ENCODE data around the gene IQCB1. TPM values are rescaled to one million over a fixed set of nuclear protein-coding genes. Genes with fewer than 3 reads are reported as not detected.

IQCB1 gene, protein sequence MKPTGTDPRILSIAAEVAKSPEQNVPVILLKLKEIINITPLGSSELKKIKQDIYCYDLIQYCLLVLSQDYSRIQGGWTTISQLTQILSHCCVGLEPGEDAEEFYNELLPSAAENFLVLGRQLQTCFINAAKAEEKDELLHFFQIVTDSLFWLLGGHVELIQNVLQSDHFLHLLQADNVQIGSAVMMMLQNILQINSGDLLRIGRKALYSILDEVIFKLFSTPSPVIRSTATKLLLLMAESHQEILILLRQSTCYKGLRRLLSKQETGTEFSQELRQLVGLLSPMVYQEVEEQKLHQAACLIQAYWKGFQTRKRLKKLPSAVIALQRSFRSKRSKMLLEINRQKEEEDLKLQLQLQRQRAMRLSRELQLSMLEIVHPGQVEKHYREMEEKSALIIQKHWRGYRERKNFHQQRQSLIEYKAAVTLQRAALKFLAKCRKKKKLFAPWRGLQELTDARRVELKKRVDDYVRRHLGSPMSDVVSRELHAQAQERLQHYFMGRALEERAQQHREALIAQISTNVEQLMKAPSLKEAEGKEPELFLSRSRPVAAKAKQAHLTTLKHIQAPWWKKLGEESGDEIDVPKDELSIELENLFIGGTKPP
- 10 to 100 TPM in 3 of 4 donors, 1 to 10 TPM in 1; 8.2 to 33.8 (median 23.3) TPM for total RNA-seq

DNA sequence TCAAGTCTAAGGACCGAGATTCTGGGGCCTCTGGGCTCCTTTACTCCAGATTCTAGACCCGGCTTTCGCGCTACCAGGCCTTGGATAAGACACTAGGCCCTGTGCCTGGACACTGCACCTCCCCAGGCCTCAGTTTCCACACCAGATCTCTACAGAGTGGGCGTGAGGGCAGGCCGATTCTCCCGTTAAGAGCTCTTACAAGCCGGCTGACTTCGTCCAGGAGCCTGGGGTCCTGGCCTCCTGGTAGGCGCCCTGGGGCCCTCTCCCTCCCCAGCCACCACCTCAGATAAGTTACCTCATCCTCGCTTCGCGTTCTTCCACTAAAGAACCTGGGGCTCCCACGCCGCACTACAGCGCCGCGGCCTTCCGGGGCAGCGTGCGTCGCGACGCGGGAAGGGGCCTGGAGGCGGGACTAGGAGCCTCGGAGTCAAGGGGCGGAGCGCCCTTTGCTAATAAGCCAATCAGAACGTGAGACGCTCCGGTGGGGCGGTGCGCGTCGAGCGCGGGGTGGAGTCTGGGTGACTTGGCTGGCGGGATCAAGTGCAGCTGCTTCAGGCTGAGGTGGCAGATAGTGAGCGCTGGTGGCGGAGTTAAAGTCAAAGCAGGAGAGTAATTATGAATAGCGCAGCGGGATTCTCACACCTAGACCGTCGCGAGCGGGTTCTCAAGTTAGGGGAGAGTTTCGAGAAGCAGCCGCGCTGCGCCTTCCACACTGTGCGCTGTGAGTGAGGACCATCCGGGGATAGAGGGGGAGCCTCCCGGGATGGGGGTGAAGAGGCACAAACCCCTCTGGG, at the start of gene IQCB1, which contains the start of gene EAF2:
Gene IQCB1, minus strand, starts transcription at position 390 of the 794 bp plus-strand sequence. CDS start 6,100 bp downstream, outside the sequence.
Gene EAF2, plus strand, starts transcription at position 539 of the 794 bp plus-strand sequence. Its CDS starts 77 bp downstream, at position 616.
- DNase-seq = peak; percentile 83
- intact Hi-C loops (cut with DNase I) = no loop called here
- 0% methylated on average over 16 to 18 of the region's 54 CpGs for WGBS, 2 donors
- Histone ChIP-seq H3K27ac (peak within 1 kb of the TSS; percentile 89 to 93 (median 91)), H3K27me3 (no peaks in the 10 kb centered on the region), H3K9me3 (no peaks in the 10 kb centered on the region), H3K4me1 (peaks cover 4 to 34% (median 9%) of the 10 kb centered on the region in 3 donors), H3K4me3 (peak within 1 kb of the TSS; percentile 64 to 78 (median 76)), H3K36me3 (peaks cover 0 to 15% (median 0%) of the 10 kb centered on the region in 3 donors)
- TF ChIP-seq POLR2A (IDR thresholded peaks at IDR 0.05) = peak in 2 of 4 donors; percentile 83 to 89
- TF ChIP-seq, protein P1, sequence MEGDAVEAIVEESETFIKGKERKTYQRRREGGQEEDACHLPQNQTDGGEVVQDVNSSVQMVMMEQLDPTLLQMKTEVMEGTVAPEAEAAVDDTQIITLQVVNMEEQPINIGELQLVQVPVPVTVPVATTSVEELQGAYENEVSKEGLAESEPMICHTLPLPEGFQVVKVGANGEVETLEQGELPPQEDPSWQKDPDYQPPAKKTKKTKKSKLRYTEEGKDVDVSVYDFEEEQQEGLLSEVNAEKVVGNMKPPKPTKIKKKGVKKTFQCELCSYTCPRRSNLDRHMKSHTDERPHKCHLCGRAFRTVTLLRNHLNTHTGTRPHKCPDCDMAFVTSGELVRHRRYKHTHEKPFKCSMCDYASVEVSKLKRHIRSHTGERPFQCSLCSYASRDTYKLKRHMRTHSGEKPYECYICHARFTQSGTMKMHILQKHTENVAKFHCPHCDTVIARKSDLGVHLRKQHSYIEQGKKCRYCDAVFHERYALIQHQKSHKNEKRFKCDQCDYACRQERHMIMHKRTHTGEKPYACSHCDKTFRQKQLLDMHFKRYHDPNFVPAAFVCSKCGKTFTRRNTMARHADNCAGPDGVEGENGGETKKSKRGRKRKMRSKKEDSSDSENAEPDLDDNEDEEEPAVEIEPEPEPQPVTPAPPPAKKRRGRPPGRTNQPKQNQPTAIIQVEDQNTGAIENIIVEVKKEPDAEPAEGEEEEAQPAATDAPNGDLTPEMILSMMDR (IDR thresholded peaks at IDR 0.05) = peak in 1 of 6 experiments; percentile 7

DNA sequence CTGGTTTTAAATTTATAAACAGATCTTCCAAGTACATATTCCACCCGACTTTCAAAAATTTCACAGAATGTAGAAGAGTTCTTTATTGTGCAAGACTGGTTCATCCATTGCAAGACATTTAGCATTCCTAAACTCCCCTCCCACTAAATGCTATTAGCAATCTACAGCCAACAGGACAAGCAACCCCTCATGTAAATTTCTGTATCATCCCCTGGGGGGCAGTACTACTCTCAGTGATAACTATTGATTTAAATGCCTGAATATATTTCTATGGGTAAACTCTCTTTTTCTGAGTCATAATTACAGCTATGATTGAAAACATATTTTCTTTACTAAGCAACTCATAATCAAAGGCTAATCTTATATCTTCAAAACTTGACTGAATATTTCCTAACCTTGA, 48.6 kb upstream of the IQCB1 start:
- no peak overlapping the region for H3K27ac ChIP-seq
- DNase-seq = no peak
- WGBS, 2 donors = 14 to 28% methylated on average over 1 of the region's 1 CpG
- intact Hi-C loops (cut with DNase I) = loop anchor here (10.0 kb wide), 1 partner anchor 211 kb away; no protein-coding TSS in a partner anchor
- H3K4me1 ChIP-seq = no peaks in the 10 kb centered on the region
- H3K36me3 ChIP-seq = no peaks in the 10 kb centered on the region
- no peaks in the 10 kb centered on the region for H3K9me3 ChIP-seq
- TF ChIP-seq, protein P1 (IDR thresholded peaks at IDR 0.05) = peak in 3 of 6 experiments; percentile 13 to 57 (median 34)
- TF ChIP-seq POLR2A (IDR thresholded peaks at IDR 0.05) = no peak
- no peaks in the 10 kb centered on the region for H3K27me3 ChIP-seq
- no peak overlapping the region for H3K4me3 ChIP-seq

DNA sequence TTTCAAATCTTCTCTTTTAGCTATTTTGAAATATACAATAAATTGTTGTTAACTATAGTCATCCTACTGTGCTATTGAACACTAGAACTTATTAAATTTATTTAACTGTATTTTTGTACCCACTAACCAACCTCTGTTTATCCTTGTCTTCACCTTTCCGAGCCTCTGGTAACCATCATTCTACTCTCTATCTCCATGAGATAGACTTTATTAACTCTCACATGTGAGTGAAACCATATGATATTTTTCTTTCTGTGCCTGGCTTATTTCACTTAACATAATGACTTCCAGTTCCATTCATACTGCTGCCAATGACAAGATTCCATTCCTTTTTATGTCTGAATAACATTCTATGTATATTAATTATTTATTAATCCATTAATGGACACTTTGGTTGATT, 43.6 kb upstream of the IQCB1 start:
- TF ChIP-seq, protein P1 (IDR thresholded peaks at IDR 0.05) = no peak
- TF ChIP-seq POLR2A (IDR thresholded peaks at IDR 0.05) = no peak
- Histone ChIP-seq H3K27ac (no peak overlapping the region), H3K36me3 (no peaks in the 10 kb centered on the region), H3K9me3 (no peaks in the 10 kb centered on the region), H3K4me1 (no peaks in the 10 kb centered on the region), H3K4me3 (no peak overlapping the region), H3K27me3 (no peaks in the 10 kb centered on the region)
- intact Hi-C loops (cut with DNase I) = no loop called here
- 83 to 86% methylated on average over 1 of the region's 1 CpG for WGBS, 2 donors
- no peak for DNase-seq

DNA sequence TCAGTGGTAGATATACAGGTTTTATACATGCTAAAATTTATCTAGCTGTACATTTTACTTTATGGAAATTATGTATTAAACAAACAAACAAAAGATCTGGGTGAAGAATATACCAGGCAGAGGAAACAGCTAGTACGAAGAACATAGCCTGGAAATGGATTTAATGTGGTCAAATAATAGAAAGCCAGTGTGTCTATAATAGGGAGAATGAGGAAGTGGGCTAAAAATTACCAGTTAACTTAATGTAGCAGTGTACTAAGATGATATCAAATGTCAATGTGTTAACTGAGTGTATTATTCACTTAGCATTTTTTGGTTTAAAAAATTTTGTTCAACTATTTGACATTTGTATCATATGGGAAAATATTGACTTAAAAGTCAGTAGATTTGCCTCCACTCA, 36.6 kb upstream of the IQCB1 start:
- Histone ChIP-seq H3K36me3 (no peaks in the 10 kb centered on the region), H3K9me3 (no peaks in the 10 kb centered on the region), H3K4me1 (no peaks in the 10 kb centered on the region), H3K27ac (no peak overlapping the region), H3K4me3 (no peak overlapping the region), H3K27me3 (no peaks in the 10 kb centered on the region)
- no peak for DNase-seq
- intact Hi-C loops (cut with DNase I) = no loop called here
- TF ChIP-seq, protein P1 (IDR thresholded peaks at IDR 0.05) = no peak
- no peak for TF ChIP-seq POLR2A (IDR thresholded peaks at IDR 0.05)
- WGBS, 2 donors = 38 to 63% methylated on average over 1 of the region's 1 CpG
